Anterior cingulate cortex (tissue), 58 donors: ENCODE results near the gene DUSP19.
"Not testable (repeated sequence)": the region's sequence is repeated elsewhere in the genome, so short reads cannot be mapped to it uniquely, and the experiment has no call there.

Experiments
- DNase-seq, 58 donors: peaks; one replicate each; lab custom pipeline; 2025; lab: John Stamatoyannopoulos, UW

The DUSP19 gene, protein sequence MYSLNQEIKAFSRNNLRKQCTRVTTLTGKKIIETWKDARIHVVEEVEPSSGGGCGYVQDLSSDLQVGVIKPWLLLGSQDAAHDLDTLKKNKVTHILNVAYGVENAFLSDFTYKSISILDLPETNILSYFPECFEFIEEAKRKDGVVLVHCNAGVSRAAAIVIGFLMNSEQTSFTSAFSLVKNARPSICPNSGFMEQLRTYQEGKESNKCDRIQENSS

DNA sequence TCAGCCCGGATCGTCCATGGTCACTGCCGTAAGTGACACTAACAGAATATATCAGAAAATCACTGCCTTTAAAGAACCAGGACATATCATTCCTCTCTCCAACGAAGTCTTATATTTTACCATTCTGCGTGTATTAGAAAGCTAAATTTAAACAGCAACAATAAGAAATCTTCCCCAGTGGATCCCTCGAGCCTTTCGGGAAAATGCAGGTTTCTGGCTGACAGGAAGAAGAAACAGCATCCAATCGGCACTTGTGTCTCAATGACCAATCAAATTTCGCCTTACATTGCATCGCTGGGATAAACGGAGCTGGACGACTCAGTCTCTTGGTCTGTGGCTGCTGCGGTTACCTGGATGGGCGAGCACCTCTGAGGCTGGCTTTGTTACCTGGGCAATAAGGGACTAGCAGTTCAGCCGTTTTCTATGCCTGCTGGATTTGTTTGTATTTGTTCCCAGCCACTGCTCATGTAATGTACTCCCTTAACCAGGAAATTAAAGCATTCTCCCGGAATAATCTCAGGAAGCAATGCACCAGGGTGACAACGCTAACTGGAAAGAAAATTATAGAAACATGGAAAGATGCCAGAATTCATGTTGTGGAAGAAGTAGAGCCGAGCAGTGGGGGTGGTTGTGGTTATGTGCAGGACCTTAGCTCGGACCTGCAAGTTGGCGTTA is at the start of gene DUSP19:
DUSP19 (plus strand) TSS at position 284 of the 675 bp plus-strand sequence; CDS start at position 471, 187 bp downstream.
- peak; percentile 26 to 96 (median 82) for DNase-seq

DNA sequence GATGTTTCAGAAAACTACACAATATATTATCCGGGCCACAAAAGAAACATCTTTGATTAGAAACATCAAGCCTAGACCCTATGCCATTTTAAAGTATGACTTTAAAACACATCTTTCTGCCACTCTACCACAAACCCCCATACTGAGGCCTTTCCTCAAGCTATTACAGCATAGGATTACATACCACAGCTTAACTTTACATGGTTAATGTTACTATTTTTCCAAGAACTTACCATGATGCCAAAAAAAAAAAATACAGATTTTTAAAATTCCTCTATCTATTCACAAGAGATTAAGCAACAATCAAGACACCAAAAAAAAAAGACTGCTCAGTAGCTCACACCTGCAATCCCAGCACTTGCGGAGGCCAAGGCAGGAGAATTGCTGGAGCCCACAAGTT is 49.3 kb upstream of the DUSP19 start:
- DNase-seq: no peak

DNA sequence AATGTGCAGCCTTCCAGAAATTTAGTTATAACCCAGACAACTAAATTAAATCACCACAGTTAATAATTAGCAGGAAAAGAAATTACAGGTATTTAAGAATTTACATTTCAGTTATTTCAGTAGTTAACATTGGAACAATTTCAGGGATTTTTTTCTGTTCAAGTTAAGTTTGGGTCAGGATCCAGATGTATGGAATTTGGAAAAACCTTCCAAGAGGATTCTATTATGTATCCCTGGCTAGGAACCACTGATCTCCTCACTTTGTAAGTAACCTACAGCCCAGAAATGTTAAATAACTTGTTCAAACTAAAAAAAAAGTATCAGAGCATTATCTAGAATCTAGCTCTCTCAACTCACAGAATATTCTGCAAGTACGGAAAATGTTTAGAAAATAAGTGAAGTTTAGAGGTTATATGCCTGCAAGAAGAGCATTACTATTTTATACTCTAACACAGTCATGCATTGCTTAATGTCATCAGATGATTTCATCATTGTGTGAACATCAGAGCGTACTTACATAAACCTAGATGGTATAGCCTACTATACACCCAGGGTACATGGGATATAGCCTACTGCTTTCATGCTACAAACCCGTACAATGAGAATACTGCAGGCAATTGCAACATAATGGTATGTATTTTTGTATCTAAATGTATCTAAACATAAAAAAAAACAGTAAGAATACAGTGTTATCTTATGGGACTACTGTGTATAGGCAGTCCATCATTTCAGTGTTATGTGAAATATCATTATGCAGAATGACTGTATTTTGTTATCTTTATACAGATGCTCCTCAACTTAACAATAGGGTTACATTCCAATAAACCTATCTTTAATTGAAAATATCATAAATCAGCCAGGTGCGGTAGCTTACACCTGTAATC is 46.4 kb upstream of the DUSP19 start:
- DNase-seq: no peak

DNA sequence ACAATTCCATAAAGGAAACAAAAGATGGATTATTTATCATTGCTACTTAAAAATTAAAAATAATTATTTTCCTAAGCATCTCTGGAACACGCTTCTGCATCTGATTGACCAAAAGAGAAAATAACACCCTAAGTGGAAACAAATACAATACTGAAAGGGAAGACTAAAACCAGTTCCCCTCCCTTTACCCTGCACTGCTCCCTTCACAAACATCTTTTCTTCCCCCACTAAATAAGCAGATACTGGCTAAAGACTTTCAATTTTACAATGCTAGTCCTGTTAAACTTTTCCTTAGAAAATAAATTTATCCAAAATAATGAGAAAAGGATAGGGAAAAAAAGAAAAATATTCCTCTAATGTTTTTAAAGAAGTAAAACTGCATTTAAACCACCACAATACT is 44.6 kb upstream of the DUSP19 start:
- DNase-seq: no peak

DNA sequence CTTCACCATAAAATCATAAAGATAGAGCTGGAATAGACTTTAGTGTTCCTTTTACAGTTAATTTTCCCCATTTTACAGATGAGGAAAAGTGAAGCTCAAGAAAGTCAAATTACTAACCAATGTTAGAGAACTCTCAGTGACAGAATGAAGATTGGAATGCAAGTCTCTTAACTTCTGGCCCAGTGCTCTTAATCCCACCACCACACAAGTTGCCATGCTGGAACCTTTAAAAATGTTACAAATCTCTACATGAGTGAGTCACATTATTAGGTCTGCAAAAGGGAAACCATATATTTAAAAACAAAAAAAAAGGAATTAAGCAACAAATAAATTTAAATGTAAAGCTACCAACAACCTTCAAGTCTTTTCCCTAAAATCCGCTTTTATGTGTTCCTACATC is 43.7 kb upstream of the DUSP19 start:
- no peak for DNase-seq

DNA sequence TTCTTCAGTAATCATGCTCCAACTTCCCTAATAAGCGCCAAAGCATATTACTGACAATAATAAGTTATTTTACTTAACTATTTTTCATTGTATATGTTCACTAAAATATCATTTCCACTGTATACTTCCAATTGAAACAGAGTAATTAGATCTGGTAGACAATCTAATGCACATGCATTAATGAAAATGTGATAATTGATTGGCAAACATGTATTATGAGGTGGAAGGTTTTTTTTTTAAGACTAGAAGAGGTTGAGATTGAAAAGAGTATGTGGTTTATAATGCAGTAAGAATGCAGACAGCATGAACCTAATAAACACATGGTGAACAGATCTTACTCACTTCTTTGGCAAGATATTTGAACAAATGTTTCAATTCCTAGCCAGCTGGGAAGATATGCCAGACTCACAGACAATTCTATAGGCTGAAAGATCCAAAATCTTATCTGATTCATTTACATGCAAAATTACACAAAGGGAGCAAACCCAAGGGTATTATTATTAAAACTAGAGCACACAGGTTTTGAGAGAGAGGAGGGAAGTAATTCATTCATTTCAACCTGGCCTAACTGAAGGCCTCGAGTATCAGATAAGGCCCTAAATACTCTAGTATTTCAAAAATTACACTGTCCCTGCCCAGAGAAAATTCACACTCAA is 43.1 kb upstream of the DUSP19 start:
- peak in 1 of 58 donors; percentile 10 for DNase-seq

DNA sequence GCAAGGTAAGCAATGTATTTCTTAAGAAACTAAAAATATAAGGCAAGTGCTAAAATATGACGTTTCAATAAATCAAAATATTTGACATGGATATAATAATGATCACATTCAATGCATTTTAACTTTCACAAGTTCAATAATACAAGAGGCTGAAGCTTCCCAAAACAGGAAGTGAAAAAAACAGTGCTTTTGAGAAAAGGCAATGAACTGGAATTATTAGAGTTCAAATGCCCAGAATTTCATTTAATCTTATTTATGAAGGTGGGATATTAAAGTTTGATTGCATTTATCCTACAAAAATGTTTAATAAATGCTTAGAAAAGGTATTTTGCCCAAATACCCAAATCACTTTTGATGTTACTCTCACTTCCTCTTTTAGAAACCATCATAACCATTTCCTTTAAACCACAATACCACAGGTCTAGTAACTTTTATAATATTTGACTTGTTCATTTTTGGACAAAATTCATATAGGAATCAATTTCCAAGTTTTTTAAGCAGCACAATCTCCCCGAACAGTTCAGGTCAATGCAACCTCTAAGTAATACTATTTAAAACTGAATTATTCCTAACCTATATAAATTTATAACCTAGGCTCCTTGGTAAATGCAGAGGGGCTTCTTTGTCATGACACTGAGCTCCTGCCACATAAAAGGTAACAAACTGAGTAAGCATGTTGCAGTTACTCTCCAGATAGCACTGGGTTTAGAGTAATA is 42.4 kb upstream of the DUSP19 start:
- DNase-seq: no peak

DNA sequence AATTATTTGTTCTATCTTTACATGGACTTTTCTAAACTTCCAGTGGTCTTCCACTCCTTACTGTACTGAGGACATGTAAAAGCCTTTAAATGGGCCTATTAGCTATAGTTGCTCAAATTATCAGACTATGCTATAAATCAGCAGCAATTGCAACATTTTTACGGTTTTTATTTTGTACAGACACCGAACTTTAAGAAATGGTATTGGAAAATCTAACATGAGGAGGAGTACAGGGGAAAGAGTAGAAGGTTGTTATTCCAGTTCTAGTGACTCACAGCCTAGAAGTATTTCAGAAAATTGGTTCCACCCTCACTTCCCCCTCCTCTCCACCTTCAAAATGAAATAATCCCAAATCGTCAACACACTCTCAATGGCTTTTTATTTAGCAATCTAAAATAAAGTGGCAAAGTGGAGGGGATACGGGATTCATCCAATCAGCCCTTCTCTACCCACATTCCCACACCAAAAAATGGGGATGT is 41.4 kb upstream of the DUSP19 start:
- peak in 1 of 58 donors; percentile 8 for DNase-seq

DNA sequence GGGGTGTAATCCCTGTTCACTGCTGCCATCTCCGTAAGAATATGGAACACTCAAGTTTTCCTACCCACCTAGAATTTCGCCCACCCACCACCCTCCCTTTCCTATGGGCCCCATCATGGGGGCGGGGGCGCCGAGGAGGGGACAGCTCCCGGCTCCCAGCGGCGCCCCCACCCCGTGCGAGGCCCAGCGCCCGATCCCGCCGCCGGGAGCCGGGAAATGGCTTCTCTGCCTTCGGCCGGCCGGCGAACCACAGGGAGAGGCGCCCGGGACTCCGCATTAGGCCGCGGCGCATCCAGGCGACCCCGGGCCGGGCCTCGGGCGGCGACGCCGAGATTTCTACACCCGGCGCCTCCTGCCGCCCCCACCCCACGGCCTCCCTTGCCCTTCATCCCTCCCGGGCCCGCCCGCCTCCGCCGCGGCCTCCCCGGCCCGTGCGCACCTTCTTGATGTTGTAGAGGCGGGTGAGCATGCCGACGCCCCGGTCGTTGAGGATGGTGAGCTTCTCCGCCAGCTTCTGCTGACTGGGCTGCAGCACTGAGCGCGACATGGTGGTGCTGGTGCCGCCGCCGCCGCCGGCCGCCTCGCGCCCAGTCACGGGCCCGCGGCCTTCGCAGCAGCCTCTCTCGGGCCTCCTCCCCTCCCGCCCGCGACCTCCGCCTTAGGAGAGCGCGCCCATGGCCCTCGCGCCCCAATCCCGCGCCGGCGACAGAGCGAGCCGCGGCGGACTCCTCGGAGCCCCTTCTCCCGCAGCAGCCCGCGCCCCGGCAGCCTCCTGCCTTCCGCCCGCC is 40.8 kb upstream of the DUSP19 start:
- peak in 46 of 58 donors; percentile 17 to 80 (median 54) for DNase-seq

DNA sequence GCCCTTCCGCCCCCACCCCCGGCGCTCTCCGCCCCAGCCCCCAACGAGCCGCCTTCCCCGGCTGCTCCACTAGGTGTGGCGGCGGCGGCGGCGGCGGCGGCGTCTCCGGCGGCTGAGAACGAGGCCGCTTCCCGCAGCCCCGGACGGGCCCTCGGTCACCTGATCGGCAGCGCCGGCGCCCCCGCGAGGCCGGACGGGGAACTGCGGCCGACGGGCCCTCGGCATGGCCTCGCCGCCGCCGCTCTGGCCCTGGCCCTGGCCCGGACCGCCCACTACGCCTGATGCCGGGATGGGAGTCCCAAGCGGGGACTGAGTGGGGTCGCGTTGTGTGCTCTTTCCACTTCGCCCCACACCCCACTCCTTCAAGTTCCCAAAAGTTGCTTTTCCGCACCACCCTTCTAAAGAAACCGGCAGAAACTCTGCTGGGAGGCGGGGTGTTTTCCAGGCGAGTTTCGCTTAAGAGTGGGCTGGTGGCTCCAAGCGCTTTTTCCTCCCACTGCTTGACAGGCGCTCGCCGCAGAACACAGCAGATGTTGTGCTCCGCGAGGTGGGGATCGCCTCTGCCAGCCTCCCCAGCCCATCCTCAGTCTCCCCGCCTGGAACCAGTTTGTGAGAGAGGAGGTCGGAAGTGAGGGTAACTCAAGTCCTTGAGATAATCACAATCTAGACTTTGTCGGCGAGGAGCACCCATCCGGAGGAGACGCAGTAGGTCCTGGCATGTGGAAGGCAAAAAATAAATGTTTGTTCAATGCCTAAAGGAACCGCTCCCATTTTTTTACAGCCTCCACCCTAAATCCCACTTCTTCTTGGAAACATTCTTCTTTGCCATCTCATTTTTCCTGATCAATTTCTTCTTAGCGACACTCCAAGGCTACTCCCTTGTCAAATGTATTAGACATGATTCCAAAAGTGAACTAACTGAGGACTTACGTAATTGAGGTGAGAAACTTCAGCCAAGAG is 39.9 kb upstream of the DUSP19 start, which contains the start of gene NCKAP1:
NCKAP1 (minus strand) TSS at position 117 of the 960 bp plus-strand sequence. CDS start 358 bp downstream, outside the sequence.
- DNase-seq: peak; percentile 37 to 88 (median 76)

DNA sequence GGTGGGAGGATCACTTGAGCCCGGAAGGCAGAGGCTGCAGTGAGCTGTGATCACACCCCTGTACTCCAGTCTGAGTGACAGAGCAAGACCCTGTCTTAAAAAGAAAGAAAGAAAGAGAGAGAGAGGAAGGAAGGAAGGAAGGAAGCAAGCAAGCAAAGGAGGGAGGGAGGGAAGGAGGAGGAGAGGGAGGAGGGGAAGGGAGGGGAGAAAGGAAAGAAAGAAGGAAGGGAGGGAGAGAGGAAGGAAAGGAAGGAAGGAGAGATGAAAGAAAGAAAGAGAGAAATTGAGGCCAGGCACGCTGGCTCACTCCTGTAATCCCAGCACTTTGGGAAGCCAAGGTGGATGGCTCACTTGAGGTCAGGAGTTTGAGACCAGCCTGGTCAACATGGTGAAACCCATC is 37.9 kb upstream of the DUSP19 start:
- no peak for DNase-seq

DNA sequence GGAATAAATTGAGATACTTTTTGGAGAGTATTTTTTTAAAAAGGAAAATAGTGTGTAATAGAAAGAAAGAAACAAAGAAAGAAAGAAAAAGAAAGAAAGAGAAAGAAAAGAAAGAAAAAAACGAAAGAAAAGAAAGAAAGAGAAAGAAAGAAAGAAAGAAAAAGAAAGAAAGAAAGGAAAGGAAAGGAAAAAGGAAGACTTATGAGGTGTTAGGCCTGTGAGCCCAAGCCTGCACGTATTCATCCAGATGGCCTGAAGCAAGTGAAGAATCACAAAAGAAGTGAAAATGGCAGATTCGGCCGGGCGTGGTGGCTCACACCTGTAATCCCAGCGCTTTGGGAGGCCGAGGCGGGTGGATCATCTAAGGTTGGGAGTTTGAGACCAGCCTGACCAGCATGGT is 35.0 kb upstream of the DUSP19 start:
- not testable (repeated sequence) for DNase-seq

DNA sequence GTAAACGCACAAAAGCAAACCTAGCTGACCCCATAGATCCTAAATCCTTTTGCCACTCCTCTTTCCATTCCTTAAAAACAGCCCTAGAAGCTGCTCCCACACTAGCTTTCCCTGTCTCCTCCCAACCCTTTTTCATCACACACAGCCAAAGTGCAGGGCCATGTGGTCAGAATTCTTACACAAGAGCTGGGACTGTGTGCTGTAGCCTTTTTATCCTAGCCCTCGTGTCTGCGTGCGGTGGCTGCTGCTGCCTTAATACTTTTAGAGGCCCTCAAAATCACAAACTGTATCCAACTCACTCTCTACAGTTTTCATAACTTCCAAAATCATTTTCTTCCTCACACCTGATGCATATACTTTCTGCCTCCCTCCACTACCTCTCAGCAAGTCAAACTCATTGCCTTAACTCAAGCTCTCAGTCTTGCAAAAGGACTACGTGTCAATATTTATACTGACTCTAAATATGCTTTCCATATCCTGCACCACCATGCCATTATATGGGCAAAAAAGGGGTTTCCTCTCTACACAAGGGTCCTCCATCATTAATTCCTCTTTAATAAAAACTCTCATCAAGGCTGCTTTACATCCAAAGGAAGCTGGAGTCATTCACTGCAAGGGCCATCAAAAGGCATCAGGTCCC is 30.9 kb upstream of the DUSP19 start:
- not testable (repeated sequence) for DNase-seq

DNA sequence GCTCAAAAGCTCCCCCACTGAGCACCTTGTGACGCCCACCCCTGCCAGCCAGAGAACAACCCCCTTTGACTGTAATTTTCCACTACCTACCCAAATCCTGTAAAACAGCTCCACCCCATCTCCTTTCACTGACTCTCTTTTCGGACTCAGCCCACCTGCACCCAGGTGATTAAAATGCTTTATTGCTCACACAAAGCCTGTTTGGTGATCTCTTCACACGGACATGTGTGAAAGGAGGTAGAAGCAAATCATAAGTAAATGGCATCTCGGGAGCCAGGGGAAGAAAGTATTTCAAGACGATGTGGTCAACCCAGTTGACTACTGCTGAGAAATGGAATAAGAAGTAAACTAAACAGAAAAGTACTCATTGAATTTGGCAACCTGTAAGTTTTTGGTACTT is 29.1 kb upstream of the DUSP19 start:
- no peak for DNase-seq

DNA sequence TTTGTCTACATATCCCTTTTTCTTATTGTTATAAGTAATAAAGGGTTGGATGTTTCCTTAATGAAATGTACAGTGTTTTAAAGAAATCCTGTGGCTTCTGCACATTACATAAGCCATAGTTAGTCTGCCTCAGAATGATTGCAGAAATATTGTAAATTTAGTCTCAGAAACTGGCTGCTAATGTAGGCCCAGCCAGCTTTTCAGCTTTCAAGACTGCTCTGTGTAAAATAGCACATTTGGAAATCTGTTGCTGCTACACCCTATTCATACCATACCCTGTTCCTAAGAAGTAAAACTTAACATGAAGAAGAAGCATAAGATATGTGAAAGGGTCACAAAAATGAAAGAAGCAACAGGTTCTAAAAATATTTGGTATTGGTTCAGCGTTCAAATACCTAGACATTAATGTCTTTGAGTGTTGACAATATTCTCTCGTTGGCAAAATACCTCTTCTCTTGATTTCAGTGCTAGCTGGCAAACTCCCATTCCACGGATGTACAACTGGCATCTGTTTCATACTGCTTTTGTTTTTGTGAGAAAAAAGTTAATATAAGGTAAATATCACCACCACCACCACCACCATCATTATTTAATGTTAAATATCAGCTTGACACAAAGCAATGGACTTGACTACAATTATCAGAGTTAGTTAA is 21.1 kb upstream of the DUSP19 start:
- DNase-seq: peak in 3 of 58 donors; percentile 7 to 32 (median 11)

DNA sequence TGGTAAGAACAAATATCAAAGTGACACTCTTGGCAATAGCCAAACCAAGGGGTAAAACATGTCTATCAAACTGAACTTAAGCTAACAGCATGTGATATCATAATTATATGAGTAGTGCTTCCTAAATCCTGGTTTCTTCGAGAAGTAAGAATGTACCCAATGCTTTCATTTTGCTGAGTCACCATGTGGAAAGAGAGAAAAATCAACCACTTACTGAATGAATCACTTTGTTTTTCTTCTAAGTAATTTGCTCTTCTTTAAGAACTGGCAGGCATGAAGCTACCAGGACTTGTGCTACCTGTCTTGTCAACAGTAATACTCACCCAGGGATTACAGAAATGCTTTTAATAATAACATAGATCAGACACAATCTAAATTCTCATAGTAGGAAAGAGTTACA is 19.0 kb upstream of the DUSP19 start:
- no peak for DNase-seq
